Measurements from ENCODE around the gene TEDC1.

Gene TEDC1

GRCh38 chr14:105474483-105475268, 16.4 kb upstream of the TEDC1 start, which contains the start of gene CRIP2:
Gene CRIP2, plus strand, starts transcription at chr14:105474821. Its CDS starts 42 bp downstream, at chr14:105474863.
- DNase-seq: peak; percentile 71 to 75

- DNase-seq: peak; percentile 59 to 77
These were observed 15.6 kb upstream of the TEDC1 start for GRCh38 chr14:105475269-105476096.

- no peak for DNase-seq
These were observed 14.8 kb upstream of the TEDC1 start for GRCh38 chr14:105476097-105476830.

- DNase-seq: peak in 1 of 2 experiments; percentile 25
These were observed 14.0 kb upstream of the TEDC1 start for GRCh38 chr14:105476831-105477659.

GRCh38 chr14:105477660-105478397, 13.2 kb upstream of the TEDC1 start:
- DNase-seq: peak; percentile 39 to 53

GRCh38 chr14:105478398-105479251, 12.4 kb upstream of the TEDC1 start:
- no peak for DNase-seq

GRCh38 chr14:105479431-105480158, 11.5 kb upstream of the TEDC1 start:
- DNase-seq: peak in 1 of 2 experiments; percentile 42

- DNase-seq: no peak
These were observed 10.8 kb upstream of the TEDC1 start for GRCh38 chr14:105480199-105480746.

GRCh38 chr14:105480807-105481801, 9.9 kb upstream of the TEDC1 start:
- peak; percentile 86 to 93 for DNase-seq

- peak; percentile 99 for DNase-seq
These were observed 9.1 kb upstream of the TEDC1 start for GRCh38 chr14:105481886-105482457.

GRCh38 chr14:105482486-105483110, 8.4 kb upstream of the TEDC1 start:
- DNase-seq: no peak

- no peak for DNase-seq
These were observed 7.6 kb upstream of the TEDC1 start for GRCh38 chr14:105483300-105484068.

GRCh38 chr14:105484069-105484996, 6.7 kb upstream of the TEDC1 start:
- DNase-seq: no peak

GRCh38 chr14:105484997-105485393, 6.1 kb upstream of the TEDC1 start:
- no peak for DNase-seq

- no peak for DNase-seq
These were observed 5.3 kb upstream of the TEDC1 start for GRCh38 chr14:105485739-105486162.

Measured in NCI-H2081 (cell line).